ENCODE measurements around the gene TMTC1. TPM values are rescaled to one million over a fixed set of nuclear protein-coding genes. Genes with fewer than 3 reads are reported as not detected.

Gene TMTC1
- total RNA-seq, 2 experiments from 2014 or later = not detected

DNA sequence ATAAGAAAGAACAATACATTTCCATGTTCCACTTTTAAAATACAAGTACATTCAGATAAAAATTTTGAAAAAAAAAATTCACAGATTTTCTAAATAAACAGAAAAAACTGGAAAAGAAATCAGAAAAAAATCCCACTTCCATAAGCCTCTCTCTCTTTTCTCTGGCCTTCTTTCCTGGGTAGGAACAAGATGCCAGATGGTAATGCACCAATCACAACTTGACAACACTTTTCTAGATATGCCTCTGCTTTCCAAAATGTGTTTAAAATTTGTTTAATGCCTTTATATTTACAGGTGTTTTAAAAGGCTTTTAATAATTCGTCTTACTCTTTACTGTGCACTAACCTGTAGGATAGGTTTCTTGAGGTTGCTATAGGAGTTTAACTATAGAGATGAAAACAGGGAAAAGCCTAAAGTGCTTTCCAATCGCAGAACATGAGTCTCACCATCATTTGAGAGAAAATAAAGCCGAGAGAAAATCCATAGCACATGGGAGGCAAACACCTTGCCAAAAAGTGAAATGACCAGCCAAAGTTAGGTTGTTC lies 74.2 kb downstream of the TMTC1 start:
- TF ChIP-seq, protein P1, sequence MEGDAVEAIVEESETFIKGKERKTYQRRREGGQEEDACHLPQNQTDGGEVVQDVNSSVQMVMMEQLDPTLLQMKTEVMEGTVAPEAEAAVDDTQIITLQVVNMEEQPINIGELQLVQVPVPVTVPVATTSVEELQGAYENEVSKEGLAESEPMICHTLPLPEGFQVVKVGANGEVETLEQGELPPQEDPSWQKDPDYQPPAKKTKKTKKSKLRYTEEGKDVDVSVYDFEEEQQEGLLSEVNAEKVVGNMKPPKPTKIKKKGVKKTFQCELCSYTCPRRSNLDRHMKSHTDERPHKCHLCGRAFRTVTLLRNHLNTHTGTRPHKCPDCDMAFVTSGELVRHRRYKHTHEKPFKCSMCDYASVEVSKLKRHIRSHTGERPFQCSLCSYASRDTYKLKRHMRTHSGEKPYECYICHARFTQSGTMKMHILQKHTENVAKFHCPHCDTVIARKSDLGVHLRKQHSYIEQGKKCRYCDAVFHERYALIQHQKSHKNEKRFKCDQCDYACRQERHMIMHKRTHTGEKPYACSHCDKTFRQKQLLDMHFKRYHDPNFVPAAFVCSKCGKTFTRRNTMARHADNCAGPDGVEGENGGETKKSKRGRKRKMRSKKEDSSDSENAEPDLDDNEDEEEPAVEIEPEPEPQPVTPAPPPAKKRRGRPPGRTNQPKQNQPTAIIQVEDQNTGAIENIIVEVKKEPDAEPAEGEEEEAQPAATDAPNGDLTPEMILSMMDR (IDR thresholded peaks at IDR 0.05) = no peak
- Histone ChIP-seq H3K27me3 (ENCODE audit: control insufficient read depth in 1 of 2, insufficient read depth in 2 of 2, low read length in 2 of 2) (no peaks in the 10 kb centered on the region), H3K36me3 (ENCODE audit: insufficient read depth, low read length) (no peaks in the 10 kb centered on the region), H3K9me3 (ENCODE audit: control insufficient read depth in 1 of 2, insufficient read depth in 1 of 2, low read length in 2 of 2) (no peaks in the 10 kb centered on the region), H3K27ac (ENCODE audit: low read depth in 1 of 2, low read length in 2 of 2) (no peak overlapping the region), H3K4me1 (ENCODE audit: insufficient read depth, low read length) (no peaks in the 10 kb centered on the region), H3K4me3 (ENCODE audit: low read length) (no peak overlapping the region)
- H3K4me1 Mint-ChIP-seq (ENCODE audit: low read depth) = no peaks in the 10 kb centered on the region
- no peaks in the 10 kb centered on the region for H3K36me3 Mint-ChIP-seq (ENCODE audit: low read depth)
- ChIA-PET CTCF (no interaction called here), POLR2A (no interaction called here)
- DNase-seq (no peak), ATAC-seq (ENCODE audit: poor library complexity) (no peak)
- H3K27ac Mint-ChIP-seq = no peak overlapping the region
- intact Hi-C loops (cut with DNase I, micrococcal nuclease) = no loop called here
- H3K9me3 Mint-ChIP-seq = no peaks in the 10 kb centered on the region
- H3K4me3 Mint-ChIP-seq = no peak overlapping the region
- peaks cover 4% of the 10 kb centered on the region for H3K27me3 Mint-ChIP-seq

DNA sequence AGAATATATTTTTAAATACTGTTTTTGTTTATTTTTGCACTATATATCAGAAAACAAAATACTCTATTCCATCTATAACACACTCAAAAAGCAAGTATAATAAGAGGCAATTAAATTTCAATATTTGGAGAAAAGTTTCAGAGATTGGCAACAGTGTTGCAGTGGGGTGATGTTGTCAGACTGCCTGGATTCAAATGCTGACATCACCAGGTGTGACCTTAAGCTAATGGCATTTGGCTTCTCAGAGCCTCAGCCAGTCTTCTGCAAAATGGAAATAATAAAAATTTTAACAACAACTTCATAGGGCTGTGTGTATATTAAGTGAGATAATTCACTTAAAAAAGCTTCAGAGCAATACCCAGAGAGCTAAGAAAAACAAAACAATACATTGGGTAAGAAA lies 74.7 kb downstream of the TMTC1 start:
- TF ChIP-seq, protein P1 (IDR thresholded peaks at IDR 0.05) = no peak
- H3K4me3 Mint-ChIP-seq = no peak overlapping the region
- no peaks in the 10 kb centered on the region for H3K36me3 Mint-ChIP-seq (ENCODE audit: low read depth)
- DNase-seq = no peak
- Histone ChIP-seq H3K9me3 (ENCODE audit: control insufficient read depth in 1 of 2, insufficient read depth in 1 of 2, low read length in 2 of 2) (no peaks in the 10 kb centered on the region), H3K27ac (ENCODE audit: low read depth in 1 of 2, low read length in 2 of 2) (no peak overlapping the region), H3K36me3 (ENCODE audit: insufficient read depth, low read length) (no peaks in the 10 kb centered on the region), H3K4me3 (ENCODE audit: low read length) (no peak overlapping the region), H3K27me3 (ENCODE audit: control insufficient read depth in 1 of 2, insufficient read depth in 2 of 2, low read length in 2 of 2) (no peaks in the 10 kb centered on the region), H3K4me1 (ENCODE audit: insufficient read depth, low read length) (no peaks in the 10 kb centered on the region)
- no peaks in the 10 kb centered on the region for H3K9me3 Mint-ChIP-seq
- H3K27me3 Mint-ChIP-seq = peaks cover 4% of the 10 kb centered on the region
- CTCF ChIA-PET = no interaction called here
- POLR2A ChIA-PET = no interaction called here
- no peak overlapping the region for H3K27ac Mint-ChIP-seq
- no peak for ATAC-seq (ENCODE audit: poor library complexity)
- intact Hi-C loops (cut with DNase I, micrococcal nuclease) = no loop called here
- H3K4me1 Mint-ChIP-seq (ENCODE audit: low read depth) = no peaks in the 10 kb centered on the region

DNA sequence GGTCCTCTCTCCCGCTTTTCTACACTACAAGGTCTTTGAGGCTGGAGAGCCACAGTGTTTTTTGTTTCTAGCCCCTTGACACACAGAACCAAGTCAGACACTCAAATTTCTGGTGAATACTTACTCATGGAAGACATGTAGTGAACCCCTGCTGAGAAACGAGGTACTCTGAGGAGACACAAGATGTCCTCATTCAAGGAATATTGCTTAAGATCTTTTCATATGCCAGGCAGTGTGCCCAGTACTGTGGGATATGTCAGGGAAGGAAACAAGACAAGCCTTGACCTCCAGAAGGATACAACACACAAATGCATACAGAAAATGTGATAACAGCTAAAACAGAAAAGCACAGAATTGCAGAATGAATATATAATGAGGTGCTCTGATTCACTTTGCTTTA lies 75.9 kb downstream of the TMTC1 start:
- Mint-ChIP-seq H3K27me3 (peaks cover 4% of the 10 kb centered on the region), H3K4me3 (no peak overlapping the region), H3K36me3 (ENCODE audit: low read depth) (no peaks in the 10 kb centered on the region), H3K4me1 (ENCODE audit: low read depth) (no peaks in the 10 kb centered on the region), H3K9me3 (no peaks in the 10 kb centered on the region), H3K27ac (no peak overlapping the region)
- no peak overlapping the region for H3K27ac ChIP-seq (ENCODE audit: low read depth in 1 of 2, low read length in 2 of 2)
- DNase-seq (no peak), ATAC-seq (ENCODE audit: poor library complexity) (no peak)
- H3K9me3 ChIP-seq (ENCODE audit: control insufficient read depth in 1 of 2, insufficient read depth in 1 of 2, low read length in 2 of 2) = peaks cover 0 to 1% of the 10 kb centered on the region in 2 experiments
- intact Hi-C loops (cut with DNase I, micrococcal nuclease) = no loop called here
- ChIA-PET CTCF (no interaction called here), POLR2A (no interaction called here)
- H3K4me1 ChIP-seq (ENCODE audit: insufficient read depth, low read length) = no peaks in the 10 kb centered on the region
- TF ChIP-seq, protein P1 (IDR thresholded peaks at IDR 0.05) = no peak
- H3K27me3 ChIP-seq (ENCODE audit: control insufficient read depth in 1 of 2, insufficient read depth in 2 of 2, low read length in 2 of 2) = no peaks in the 10 kb centered on the region
- no peaks in the 10 kb centered on the region for H3K36me3 ChIP-seq (ENCODE audit: insufficient read depth, low read length)
- H3K4me3 ChIP-seq (ENCODE audit: low read length) = no peak overlapping the region

Measured in CD4-positive, alpha-beta T cell (primary cell).